HT-29 (cell line): ENCODE results near the gene RND3. TPM values are rescaled to one million over a fixed set of nuclear protein-coding genes. Genes with fewer than 3 reads are reported as not detected.

Source experiments
- DNase-seq: peaks from one replicate; pipeline ENCODE4 v3.0.0-alpha.2; 2015; ENCODE audit warnings: low spot score
- total RNA-seq: library from RNA; depleted of rRNA; stranded (reverse); fragments of >200 nt; shearing (Covaris generic); gene quantifications from 2 replicates; pipeline ENCODE4 v1.2.3, GENCODE V29; 2014

RND3 gene
- total RNA-seq, 1 experiment from 2014 or later = 48.0 TPM

GRCh38 chr2:150441784-150442183 is 45.7 kb downstream of the RND3 start:
- no peak for DNase-seq

- no peak for DNase-seq
Measured at GRCh38 chr2:150441226-150441625, 46.2 kb downstream of the RND3 start.

- DNase-seq = peak; percentile 44
Measured at GRCh38 chr2:150438654-150439053, 48.8 kb downstream of the RND3 start.

GRCh38 chr2:150438041-150438440 is 49.4 kb downstream of the RND3 start:
- no peak for DNase-seq

GRCh38 chr2:150432312-150432625 is 55.2 kb downstream of the RND3 start:
- no peak for DNase-seq

GRCh38 chr2:150431561-150432311 is 55.7 kb downstream of the RND3 start:
- DNase-seq = no peak

GRCh38 chr2:150429384-150429961 is 58.0 kb downstream of the RND3 start:
- DNase-seq = no peak

GRCh38 chr2:150428641-150429040 is 58.8 kb downstream of the RND3 start:
- DNase-seq = no peak

- DNase-seq = no peak
Measured at GRCh38 chr2:150427298-150427697, 60.2 kb downstream of the RND3 start.

GRCh38 chr2:150426724-150427123 is 60.7 kb downstream of the RND3 start:
- no peak for DNase-seq

- DNase-seq = peak; percentile 54
Measured at GRCh38 chr2:150426315-150426714, 61.2 kb downstream of the RND3 start.

- DNase-seq = no peak
Measured at GRCh38 chr2:150425121-150425955, 62.1 kb downstream of the RND3 start.

GRCh38 chr2:150424406-150424805 is 63.1 kb downstream of the RND3 start:
- DNase-seq = no peak

- DNase-seq = peak; percentile 4
Measured at GRCh38 chr2:150421126-150421651, 66.3 kb downstream of the RND3 start.

- DNase-seq = no peak
Measured at GRCh38 chr2:150418916-150419315, 68.6 kb downstream of the RND3 start.
